ENCODE results near the gene ABCB11. TPM values are rescaled to one million over a fixed set of nuclear protein-coding genes. Genes with fewer than 3 reads are reported as not detected.
A peak's percentile ranks its signal among the peaks of the same experiment; 100 is the strongest.
"Not testable (repeated sequence)": the region's sequence is repeated elsewhere in the genome, so short reads cannot be mapped to it uniquely, and the experiment has no call there.

ABCB11 gene
- total RNA-seq, 1 experiment from 2014 or later = 0.11 TPM

DNA sequence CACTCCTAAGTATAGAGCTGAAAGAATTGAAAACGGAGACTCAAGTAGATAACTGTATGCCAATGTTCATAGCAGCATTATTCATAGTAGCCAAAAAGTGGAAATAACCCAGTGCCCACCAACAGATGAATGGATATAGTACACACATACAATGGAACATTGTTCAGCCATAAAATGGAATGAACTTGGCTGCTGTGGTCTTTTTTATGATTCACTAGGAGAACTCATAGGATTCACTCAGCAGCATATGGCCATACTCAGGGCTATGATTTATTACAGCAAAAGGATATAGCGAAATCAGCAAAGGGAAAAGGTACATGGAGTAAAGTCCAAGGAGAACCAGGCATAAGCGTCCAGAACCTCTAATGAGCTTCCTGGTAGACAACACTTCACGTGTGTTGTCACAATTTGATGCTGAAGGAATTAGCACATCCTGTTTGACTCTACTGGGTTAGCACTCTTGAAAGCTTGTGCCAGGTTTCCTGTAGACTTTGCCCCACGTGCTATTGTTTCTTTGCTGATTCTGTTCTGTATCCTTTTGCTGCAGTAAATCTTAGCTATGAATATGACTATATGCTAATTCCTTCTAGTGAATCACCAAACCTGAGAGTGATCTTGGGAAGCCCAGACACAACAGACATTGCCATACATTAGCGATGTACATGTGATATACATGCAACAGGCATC is 156.6 kb downstream of the ABCB11 start:
- Histone ChIP-seq H3K36me3 (ENCODE audit: low read depth, low read length) (peaks cover 25% of the 10 kb centered on the region), H2AFZ (ENCODE audit: low read length) (no peak overlapping the region), H3K9ac (ENCODE audit: low read length) (no peak overlapping the region), H3K4me3 (ENCODE audit: low read length) (no peak overlapping the region), H3K9me3 (ENCODE audit: low read length) (no peaks in the 10 kb centered on the region), H3F3A (ENCODE audit: low read length, unreplicated experiment) (no peaks in the 10 kb centered on the region), H4K20me1 (ENCODE audit: low read length) (no peaks in the 10 kb centered on the region), H3K79me2 (ENCODE audit: low read length) (no peaks in the 10 kb centered on the region), H3K4me2 (ENCODE audit: low read length) (no peak overlapping the region), H3K27me3 (ENCODE audit: low read length) (no peaks in the 10 kb centered on the region), H3K9me2 (replicated peaks; ENCODE audit: low read length) (no peaks in the 10 kb centered on the region), H3K27ac (ENCODE audit: low read length) (no peak overlapping the region), H3K4me1 (ENCODE audit: insufficient read depth, low read length) (0 out of 2 replicates have a peak, but pooled peaks cover 8% of the 10 kb centered on the region)
- no TSS peak for BruUV-seq (replicated peaks)
- ATAC-seq (peak; percentile 54), DNase-seq (no peak)
- CTCF ChIA-PET = no interaction called here
- intact Hi-C loops (cut with micrococcal nuclease) = no loop called here
- POLR2A ChIA-PET (ENCODE audit: unreplicated experiment) = no interaction called here
- TF ChIP-seq, protein P1, sequence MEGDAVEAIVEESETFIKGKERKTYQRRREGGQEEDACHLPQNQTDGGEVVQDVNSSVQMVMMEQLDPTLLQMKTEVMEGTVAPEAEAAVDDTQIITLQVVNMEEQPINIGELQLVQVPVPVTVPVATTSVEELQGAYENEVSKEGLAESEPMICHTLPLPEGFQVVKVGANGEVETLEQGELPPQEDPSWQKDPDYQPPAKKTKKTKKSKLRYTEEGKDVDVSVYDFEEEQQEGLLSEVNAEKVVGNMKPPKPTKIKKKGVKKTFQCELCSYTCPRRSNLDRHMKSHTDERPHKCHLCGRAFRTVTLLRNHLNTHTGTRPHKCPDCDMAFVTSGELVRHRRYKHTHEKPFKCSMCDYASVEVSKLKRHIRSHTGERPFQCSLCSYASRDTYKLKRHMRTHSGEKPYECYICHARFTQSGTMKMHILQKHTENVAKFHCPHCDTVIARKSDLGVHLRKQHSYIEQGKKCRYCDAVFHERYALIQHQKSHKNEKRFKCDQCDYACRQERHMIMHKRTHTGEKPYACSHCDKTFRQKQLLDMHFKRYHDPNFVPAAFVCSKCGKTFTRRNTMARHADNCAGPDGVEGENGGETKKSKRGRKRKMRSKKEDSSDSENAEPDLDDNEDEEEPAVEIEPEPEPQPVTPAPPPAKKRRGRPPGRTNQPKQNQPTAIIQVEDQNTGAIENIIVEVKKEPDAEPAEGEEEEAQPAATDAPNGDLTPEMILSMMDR (conservative IDR thresholded peaks at IDR 0.05; ENCODE audit: low read depth, low read length) = no peak
- no peak for TF ChIP-seq EZH2 (IDR thresholded peaks at IDR 0.05; ENCODE audit: low read length, unreplicated experiment)
- no peak for TF ChIP-seq EZH2phosphoT487 (IDR thresholded peaks at IDR 0.05; ENCODE audit: borderline replicate concordance, low read length)

DNA sequence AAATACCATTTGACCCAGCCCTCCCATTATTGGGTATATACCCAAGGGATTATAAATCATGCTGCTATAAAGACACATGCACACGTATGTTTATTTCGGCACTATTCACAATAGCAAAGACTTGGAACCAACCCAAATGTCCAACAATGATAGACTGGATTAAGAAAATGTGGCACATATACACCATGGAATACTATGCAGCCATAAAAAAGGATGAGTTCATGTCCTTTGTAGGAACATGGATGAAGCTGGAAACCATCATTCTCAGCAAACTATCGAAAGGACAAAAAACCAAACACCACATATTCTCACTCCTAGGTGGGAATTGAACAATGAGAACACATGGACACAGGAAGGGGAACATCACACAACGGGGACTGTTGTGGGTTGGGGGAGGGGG is 160.3 kb downstream of the ABCB11 start:
- H2AFZ ChIP-seq (ENCODE audit: low read length); H3K9me2 ChIP-seq (replicated peaks; ENCODE audit: low read length); H3K27ac ChIP-seq (ENCODE audit: low read length); H4K20me1 ChIP-seq (ENCODE audit: low read length); BruUV-seq (replicated peaks); H3K4me3 ChIP-seq (ENCODE audit: low read length); H3K27me3 ChIP-seq (ENCODE audit: low read length); H3K9me3 ChIP-seq (ENCODE audit: low read length); H3K4me2 ChIP-seq (ENCODE audit: low read length); H3K4me1 ChIP-seq (ENCODE audit: insufficient read depth, low read length); CTCF ChIA-PET; DNase-seq; H3F3A ChIP-seq (ENCODE audit: low read length, unreplicated experiment); H3K9ac ChIP-seq (ENCODE audit: low read length); POLR2A ChIA-PET (ENCODE audit: unreplicated experiment); intact Hi-C loops (cut with micrococcal nuclease); H3K79me2 ChIP-seq (ENCODE audit: low read length); ATAC-seq: not testable (repeated sequence)
- H3K36me3 ChIP-seq (ENCODE audit: low read depth, low read length) = peaks cover 25% of the 10 kb centered on the region

Other genes starting within 250 kb of the ABCB11 start
- gene NOSTRIN, start 228.7 kb downstream of the ABCB11 start, total RNA-seq (2014; rRNA removed) = 0.69 and 1.1 TPM in 2 replicates
- 11.1 and 19.9 TPM in 2 replicates for gene SPC25, start 140.9 kb downstream of the ABCB11 start, total RNA-seq (2014; rRNA removed)
- not detected in 2 replicates for gene G6PC2, start 130.0 kb downstream of the ABCB11 start, total RNA-seq (2014; rRNA removed)
- 0.22 TPM in 1 of 2 replicates, not detected in the other for gene DHRS9, start 38.2 kb upstream of the ABCB11 start, total RNA-seq (2014; rRNA removed)